Activated naive CD4-positive, alpha-beta T cell treated with anti-CD3 and anti-CD28 coated beads, Interleukin-2, amount 50 U/mL, for 72 hours (primary cell): ENCODE measurements around the gene ERRFI1. TPM values are rescaled to one million over a fixed set of nuclear protein-coding genes. Genes with fewer than 3 reads are reported as not detected.

Experiments
- ATAC-seq, 2 donors: fragments of 150-1000 bp; cut with Tn5 transposase; 2 replicates each; pipeline ENCODE4 v1.10.0; 2021; ENCODE audit warnings: mild to moderate bottlenecking in 2 of 2, moderate library complexity in 2 of 2
- DNase-seq, 2 donors: peaks; one replicate each; pipeline ENCODE4 v3.0.0; 2021 to 2022; ENCODE audit warnings: low spot score in 2 of 2
- H3K27ac Mint-ChIP-seq, 2 donors: one replicate each; pipeline ENCODE4 v1.8.0; 2022; ENCODE audit warnings: mild to moderate bottlenecking in 2 of 2, mixed read lengths in 2 of 2
- H3K36me3 Mint-ChIP-seq, 2 donors: one replicate each; pipeline ENCODE4 v1.8.0; 2022; ENCODE audit warnings: mixed read lengths in 2 of 2
- H3K9me3 Mint-ChIP-seq, 2 donors: one replicate each; pipeline ENCODE4 v1.8.0; 2022; ENCODE audit warnings: mixed read lengths in 2 of 2
- total RNA-seq, 2 donors: library from RNA; stranded (reverse); gene quantifications; one replicate each; pipeline ENCODE4 v1.2.3, GENCODE V29; 2022

Gene ERRFI1
- total RNA-seq, 2 donors from 2014 or later = 1.9 to 2.3 TPM

GRCh38 chr1:7995437-7995836, 30.7 kb downstream of the ERRFI1 start:
- ATAC-seq (no peak), DNase-seq (no peak)
- peaks cover 0 to 2% of the 10 kb centered on the region in 2 donors for H3K9me3 Mint-ChIP-seq
- H3K27ac Mint-ChIP-seq = peak overlapping the region in 1 of 2 donors; percentile 66
- peaks cover 0 to 4% of the 10 kb centered on the region in 2 donors for H3K36me3 Mint-ChIP-seq

DNA sequence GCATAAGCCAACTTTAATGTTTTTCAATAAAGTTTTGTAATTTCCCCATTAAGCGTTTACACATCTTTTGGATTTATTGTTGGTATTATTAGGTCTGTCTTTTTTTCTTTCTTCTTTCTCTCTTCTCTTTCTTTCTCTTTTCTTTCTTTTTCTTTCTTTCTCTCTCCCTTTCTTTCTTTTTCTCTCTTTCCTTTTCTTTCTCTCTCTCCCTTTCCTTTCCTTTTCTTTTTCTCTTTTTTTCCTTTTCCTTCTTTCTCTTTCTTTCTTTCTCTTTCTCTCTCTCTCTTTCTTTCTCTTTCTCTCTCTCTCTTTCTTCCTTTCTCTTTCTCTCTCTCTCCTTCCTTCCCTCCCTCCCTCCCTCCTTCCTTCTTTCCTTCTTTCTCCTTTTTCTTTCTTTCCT, 31.3 kb downstream of the ERRFI1 start:
- DNase-seq = no peak
- H3K9me3 Mint-ChIP-seq = peaks cover 0 to 8% of the 10 kb centered on the region in 2 donors
- peaks cover 6 to 10% of the 10 kb centered on the region in 2 donors for H3K36me3 Mint-ChIP-seq
- ATAC-seq = no peak
- H3K27ac Mint-ChIP-seq = no peak overlapping the region

- Mint-ChIP-seq H3K9me3 (peaks cover 0 to 9% of the 10 kb centered on the region in 2 donors), H3K27ac (no peak overlapping the region), H3K36me3 (peaks cover 7 to 11% of the 10 kb centered on the region in 2 donors)
- DNase-seq (no peak), ATAC-seq (no peak)
Observed at GRCh38 chr1:7993593-7994479, 32.3 kb downstream of the ERRFI1 start.

GRCh38 chr1:7992885-7993284, 33.2 kb downstream of the ERRFI1 start:
- peaks cover 0 to 9% of the 10 kb centered on the region in 2 donors for H3K9me3 Mint-ChIP-seq
- peaks cover 7 to 11% of the 10 kb centered on the region in 2 donors for H3K36me3 Mint-ChIP-seq
- no peak overlapping the region for H3K27ac Mint-ChIP-seq
- ATAC-seq (no peak), DNase-seq (no peak)

DNA sequence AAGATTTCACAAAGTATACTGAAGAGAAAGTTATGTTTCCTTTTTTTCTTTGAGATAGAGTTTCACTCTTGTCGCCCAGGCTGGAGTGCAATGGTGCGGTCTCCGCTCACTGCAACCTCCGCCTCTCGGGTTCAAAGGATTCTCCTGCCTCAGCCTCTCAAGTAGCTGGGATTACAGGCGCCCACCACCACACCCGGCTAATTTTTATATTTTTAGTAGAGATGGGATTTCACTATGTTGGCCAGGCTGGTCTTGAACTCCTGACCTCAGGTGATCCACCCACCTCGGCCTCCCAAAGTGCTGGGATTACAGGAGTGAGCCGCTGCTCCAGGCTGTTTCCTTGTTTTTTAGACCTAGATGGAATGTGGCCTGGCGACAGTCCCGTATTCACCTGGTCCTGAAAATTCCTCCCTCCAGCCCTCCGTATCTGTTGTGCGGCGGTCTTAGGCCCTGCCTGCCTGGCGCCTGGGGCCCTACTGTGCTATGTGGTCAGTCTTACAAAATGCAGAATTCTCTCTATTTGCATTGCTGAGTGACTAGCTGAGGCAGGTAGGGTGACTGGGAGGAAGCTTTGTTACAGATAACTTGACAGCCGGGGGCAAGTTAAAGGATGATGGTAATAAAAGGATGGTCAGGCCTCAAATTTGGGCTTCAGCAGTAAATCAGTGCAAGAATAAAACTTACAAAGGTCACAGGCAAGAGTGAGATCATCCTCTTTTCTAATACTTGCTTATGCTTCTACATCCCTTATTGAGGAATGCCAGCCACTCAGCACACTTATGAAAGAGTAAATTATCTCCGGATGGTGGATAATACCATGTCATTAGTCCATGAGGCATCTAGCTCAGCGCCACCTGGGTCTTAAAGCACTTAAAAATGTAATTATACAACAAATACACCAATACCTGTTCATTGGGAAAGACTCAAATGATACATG, 34.3 kb downstream of the ERRFI1 start:
- Mint-ChIP-seq H3K36me3 (peaks cover 7 to 11% of the 10 kb centered on the region in 2 donors), H3K9me3 (peaks cover 0 to 9% of the 10 kb centered on the region in 2 donors), H3K27ac (no peak overlapping the region)
- DNase-seq (no peak), ATAC-seq (no peak)

DNA sequence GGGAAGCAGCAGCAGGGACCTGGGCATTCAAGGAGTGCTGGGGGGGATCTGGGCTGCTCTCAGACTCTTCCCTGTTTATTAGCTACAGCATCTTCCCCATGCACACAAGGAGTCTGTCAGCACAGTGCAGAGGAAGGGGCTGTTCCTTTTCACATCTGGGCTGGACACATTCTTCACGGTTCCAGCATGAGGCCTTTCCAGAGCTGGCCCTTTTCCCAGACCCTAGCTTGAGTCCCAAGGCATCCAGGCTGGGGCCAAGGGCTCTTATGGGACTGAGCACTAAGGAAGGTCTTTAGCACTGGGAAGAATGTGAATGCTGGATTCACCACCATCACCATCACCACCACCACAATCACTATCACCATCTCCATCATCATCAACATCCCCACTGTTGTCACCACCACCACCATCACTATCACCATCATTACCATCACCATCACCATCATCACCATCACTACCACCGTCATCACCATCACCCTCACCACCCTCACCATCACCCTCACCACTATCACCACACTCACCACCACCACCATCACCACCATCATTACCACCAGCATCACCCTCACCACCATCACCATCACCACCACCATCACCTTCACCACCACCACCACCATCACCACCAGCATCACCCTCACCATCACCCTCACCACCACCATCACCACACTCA, 36.2 kb downstream of the ERRFI1 start:
- H3K27ac Mint-ChIP-seq = peak overlapping the region in 1 of 2 donors; percentile 19
- peaks cover 0 to 9% of the 10 kb centered on the region in 2 donors for H3K9me3 Mint-ChIP-seq
- DNase-seq = no peak
- no peak for ATAC-seq
- H3K36me3 Mint-ChIP-seq = peaks cover 15 to 22% of the 10 kb centered on the region in 2 donors

- H3K27ac Mint-ChIP-seq = no peak overlapping the region
- DNase-seq (no peak), ATAC-seq (no peak)
- H3K36me3 Mint-ChIP-seq = peaks cover 17 to 22% of the 10 kb centered on the region in 2 donors
- peaks cover 0 to 9% of the 10 kb centered on the region in 2 donors for H3K9me3 Mint-ChIP-seq
Observed at GRCh38 chr1:7988576-7988975, 37.5 kb downstream of the ERRFI1 start.

GRCh38 chr1:7987528-7987927, 38.6 kb downstream of the ERRFI1 start:
- Mint-ChIP-seq H3K36me3 (peaks cover 20 to 22% of the 10 kb centered on the region in 2 donors), H3K27ac (no peak overlapping the region)

DNA sequence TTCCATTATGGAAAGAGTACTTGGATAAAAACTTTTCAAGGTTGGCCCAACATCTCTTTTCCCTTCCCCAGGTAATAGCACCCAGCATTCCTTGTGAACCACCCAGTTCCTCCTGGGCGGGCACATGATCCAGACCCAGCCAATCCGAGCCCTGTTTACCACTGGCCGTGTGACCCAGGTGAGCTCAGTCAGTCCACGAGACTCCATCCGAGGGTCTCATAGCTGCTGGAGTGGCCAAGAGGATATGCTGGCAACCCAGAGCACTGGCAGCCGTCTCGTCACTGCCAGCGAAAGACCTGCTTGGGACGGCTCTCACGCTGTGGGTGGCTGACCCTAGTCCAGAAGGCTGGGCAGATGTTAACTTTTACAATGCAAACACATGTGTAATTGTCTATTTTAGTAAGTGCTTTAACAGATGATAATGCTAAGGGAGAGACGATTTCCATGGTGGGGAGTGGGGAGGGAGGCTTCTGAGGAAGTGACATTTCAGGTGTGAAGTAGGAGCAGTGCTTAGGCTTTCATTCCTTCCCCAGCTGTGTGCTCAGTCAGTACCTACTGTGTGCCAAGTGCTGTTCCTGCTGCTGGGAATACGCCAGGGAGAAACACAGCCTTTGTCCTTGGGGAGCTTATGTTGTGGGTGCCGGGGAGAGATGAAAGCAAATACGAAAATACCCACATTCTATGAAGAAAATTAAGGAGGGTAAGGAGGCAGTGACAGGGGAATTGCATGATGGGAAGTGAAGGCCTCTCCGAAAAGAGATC, 40.1 kb downstream of the ERRFI1 start:
- peak overlapping the region; percentile 15 to 36 for H3K27ac Mint-ChIP-seq

More at GRCh38 chr1:7987528-7987927, 38.6 kb downstream of the ERRFI1 start:
- DNase-seq (no peak), ATAC-seq (no peak)
- H3K9me3 Mint-ChIP-seq = peaks cover 0 to 9% of the 10 kb centered on the region in 2 donors

DNA sequence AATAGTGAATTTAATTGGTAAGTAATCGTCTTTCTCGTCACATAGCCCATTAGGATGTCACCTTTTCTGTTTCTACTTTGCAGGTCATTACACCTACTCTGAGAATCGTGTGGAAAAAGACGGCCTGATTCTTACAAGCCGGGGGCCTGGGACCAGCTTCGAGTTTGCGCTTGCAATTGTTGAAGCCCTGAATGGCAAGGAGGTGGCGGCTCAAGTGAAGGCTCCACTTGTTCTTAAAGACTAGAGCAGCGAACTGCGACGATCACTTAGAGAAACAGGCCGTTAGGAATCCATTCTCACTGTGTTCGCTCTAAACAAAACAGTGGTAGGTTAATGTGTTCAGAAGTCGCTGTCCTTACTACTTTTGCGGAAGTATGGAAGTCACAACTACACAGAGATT, 41.3 kb downstream of the ERRFI1 start:
- no peak for DNase-seq
- Mint-ChIP-seq H3K9me3 (peaks cover 0 to under 1% of the 10 kb centered on the region in 2 donors), H3K27ac (no peak overlapping the region), H3K36me3 (peaks cover 12 to 14% of the 10 kb centered on the region in 2 donors)
- no peak for ATAC-seq

More for the DNA sequence above, 40.1 kb downstream of the ERRFI1 start:
- ATAC-seq = no peak
- DNase-seq = no peak
- peaks cover 0 to 9% of the 10 kb centered on the region in 2 donors for H3K9me3 Mint-ChIP-seq
- peaks cover 20 to 22% of the 10 kb centered on the region in 2 donors for H3K36me3 Mint-ChIP-seq

- ATAC-seq = no peak
- Mint-ChIP-seq H3K27ac (peak overlapping the region in 1 of 2 donors; percentile 93), H3K36me3 (peaks cover 11 to 13% of the 10 kb centered on the region in 2 donors), H3K9me3 (no peaks in the 10 kb centered on the region)
- DNase-seq = no peak
Observed at GRCh38 chr1:7983086-7983778, 42.9 kb downstream of the ERRFI1 start.

DNA sequence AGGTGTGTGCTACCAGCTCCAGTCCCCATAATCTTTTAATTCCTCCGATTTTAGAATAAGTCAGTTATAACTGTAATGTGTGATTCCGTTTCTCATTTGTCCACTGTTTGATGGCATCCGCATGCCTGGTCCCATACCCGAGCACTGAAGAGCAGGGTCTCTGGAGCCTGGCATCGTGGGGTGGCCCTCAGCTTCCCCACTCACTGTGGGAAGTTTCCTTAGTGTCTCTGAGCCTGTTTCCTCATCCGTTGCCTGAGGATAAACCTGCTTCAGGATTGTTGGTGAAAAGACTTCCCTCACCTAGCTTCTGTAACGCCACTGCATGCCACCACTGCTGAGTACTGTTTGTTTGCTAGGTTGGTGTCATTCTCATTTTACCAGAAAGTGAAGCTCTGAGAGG, 45.1 kb downstream of the ERRFI1 start:
- H3K9me3 Mint-ChIP-seq = no peaks in the 10 kb centered on the region
- ATAC-seq (no peak), DNase-seq (no peak)
- peaks cover 2 to 5% of the 10 kb centered on the region in 2 donors for H3K36me3 Mint-ChIP-seq
- peak overlapping the region in 1 of 2 donors; percentile 63 for H3K27ac Mint-ChIP-seq

GRCh38 chr1:7975212-7975865, 50.8 kb downstream of the ERRFI1 start:
- DNase-seq (peak in 1 of 2 donors; percentile 48), ATAC-seq (peak; percentile 71 to 74)
- H3K27ac Mint-ChIP-seq = peak overlapping the region; percentile 18
- peaks cover 0 to 29% of the 10 kb centered on the region in 2 donors for H3K36me3 Mint-ChIP-seq
- H3K9me3 Mint-ChIP-seq = no peaks in the 10 kb centered on the region

DNA sequence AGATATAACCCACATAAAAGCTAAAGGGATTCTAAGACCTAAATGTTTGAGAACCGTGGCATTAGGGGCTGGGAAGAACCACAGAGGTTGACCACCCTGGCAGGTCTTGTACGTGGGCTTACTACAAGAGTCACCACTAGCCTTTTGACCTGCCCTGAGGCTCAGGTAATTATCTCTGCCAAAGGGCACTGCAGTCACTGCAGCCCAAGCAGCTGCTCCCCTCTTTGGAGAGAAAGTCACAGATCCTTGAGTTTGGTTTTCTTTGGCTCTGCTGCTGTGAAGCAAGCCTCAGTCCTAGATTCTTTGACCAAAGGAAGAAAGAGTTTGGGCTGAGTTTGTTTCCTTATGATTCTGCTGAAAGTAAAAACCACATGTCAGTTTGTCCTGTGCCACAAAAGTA, 53.0 kb downstream of the ERRFI1 start:
- Mint-ChIP-seq H3K9me3 (no peaks in the 10 kb centered on the region), H3K36me3 (peaks cover 0 to 40% of the 10 kb centered on the region in 2 donors)

DNA sequence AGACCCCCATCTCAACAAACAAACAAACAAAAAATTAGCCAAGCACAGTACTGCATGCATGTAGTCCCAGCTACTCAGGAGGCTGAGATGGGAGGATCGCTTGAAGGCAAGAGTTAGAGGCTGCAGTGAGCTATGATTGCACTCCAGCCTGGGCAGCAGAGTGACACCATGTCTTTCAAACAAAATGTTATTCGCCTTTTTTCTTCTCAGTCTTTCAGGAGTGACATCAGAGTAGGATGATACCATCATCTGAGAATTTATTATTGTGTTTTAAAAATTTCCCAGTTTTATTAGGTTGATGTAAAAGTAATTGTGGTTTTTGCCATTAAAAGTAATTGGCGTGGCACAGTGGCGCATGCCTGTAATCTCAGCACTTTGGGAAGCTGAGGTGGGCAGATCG, 53.8 kb downstream of the ERRFI1 start:
- Mint-ChIP-seq H3K27ac (peak overlapping the region in 1 of 2 donors; percentile 44), H3K9me3 (no peaks in the 10 kb centered on the region), H3K36me3 (peaks cover 0 to 40% of the 10 kb centered on the region in 2 donors)
- no peak for DNase-seq
- ATAC-seq = no peak

More for the DNA sequence above, 53.0 kb downstream of the ERRFI1 start:
- no peak overlapping the region for H3K27ac Mint-ChIP-seq
- DNase-seq (no peak), ATAC-seq (peak in 1 of 2 donors; percentile 18)
